ENCODE measurements around the gene CFAP251. TPM values are rescaled to one million over a fixed set of nuclear protein-coding genes. Genes with fewer than 3 reads are reported as not detected.

CFAP251 gene
- total and polyA plus RNA-seq, 2 of the 13 experiments (the other 11 are each of a cell fraction or from before 2014, with no cell fraction given) = 0.30 to 0.42 TPM

DNA sequence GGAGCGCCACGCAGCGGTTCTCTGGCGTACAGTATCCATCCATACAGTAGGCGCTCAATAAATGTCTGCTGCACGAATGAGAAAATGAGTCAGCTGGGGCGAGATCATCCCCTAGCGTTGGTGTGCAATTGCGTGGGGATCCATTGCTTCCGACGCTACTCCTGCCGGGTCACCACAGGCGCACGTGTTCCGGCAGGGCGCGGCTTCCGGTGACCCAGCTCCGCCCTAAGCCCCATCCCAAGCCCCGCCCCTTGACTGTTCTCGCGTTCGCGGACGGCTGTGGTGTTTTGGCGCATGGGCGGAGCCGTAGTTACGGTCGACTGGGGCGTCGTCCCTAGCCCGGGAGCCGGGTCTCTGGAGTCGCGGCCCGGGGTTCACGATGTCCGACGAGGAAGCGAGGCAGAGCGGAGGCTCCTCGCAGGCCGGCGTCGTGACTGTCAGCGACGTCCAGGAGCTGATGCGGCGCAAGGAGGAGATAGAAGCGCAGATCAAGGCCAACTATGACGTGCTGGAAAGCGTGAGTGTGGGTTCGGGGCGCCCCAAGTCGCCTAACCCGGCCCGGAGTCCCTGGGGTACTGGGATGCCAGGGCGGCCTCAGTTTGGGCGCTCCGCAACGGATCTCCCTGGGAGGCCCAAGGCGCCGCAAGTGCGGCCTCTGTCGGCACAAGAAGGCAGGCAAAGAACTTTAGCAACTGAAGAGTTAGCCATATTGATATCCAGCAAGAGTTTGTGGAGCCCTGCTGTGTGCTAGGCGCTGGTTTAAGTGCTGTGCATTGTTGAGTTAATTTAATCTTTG, 29.7 kb upstream of the CFAP251 start, which contains the start of gene PSMD9 (continued):
- TF ChIP-seq ARHGAP35 (CRISPR knock-in tag; IDR thresholded peaks at IDR 0.05; ENCODE audit: borderline replicate concordance) = peak; percentile 68; the same call in 1 of the 2 replicates
- no peak for TF ChIP-seq FOXA1 (IDR thresholded peaks at IDR 0.05)
- peak; percentile 28; the same call in 1 of the 2 replicates for TF ChIP-seq FOXA1 (CRISPR knock-in tag; IDR thresholded peaks at IDR 0.05)
- TF ChIP-seq, protein P1, sequence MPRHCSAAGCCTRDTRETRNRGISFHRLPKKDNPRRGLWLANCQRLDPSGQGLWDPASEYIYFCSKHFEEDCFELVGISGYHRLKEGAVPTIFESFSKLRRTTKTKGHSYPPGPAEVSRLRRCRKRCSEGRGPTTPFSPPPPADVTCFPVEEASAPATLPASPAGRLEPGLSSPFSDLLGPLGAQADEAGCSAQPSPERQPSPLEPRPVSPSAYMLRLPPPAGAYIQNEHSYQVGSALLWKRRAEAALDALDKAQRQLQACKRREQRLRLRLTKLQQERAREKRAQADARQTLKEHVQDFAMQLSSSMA (CRISPR knock-in tag; IDR thresholded peaks at IDR 0.05) = 0 out of 2 replicates have a peak, but pooled peaks have one; percentile 71
- peak; percentile 35; the same call in 1 of the 2 replicates for TF ChIP-seq HNF4G (IDR thresholded peaks at IDR 0.05; ENCODE audit: borderline replicate concordance, low read depth, low read length)
- no peak for TF ChIP-seq HNF4G (CRISPR knock-in tag; IDR thresholded peaks at IDR 0.05; ENCODE audit: borderline replicate concordance, low read depth)
- TF ChIP-seq ZNF776 (CRISPR knock-in tag; IDR thresholded peaks at IDR 0.05) = peak; percentile 69; the same call in 1 of the 2 replicates
- peak; percentile 38; the same call in 1 of the 2 replicates for TF ChIP-seq ZNF564 (CRISPR knock-in tag; IDR thresholded peaks at IDR 0.05)
- peak; percentile 80; the same call in 1 of the 2 replicates for TF ChIP-seq ZSCAN21 (CRISPR knock-in tag; IDR thresholded peaks at IDR 0.05; ENCODE audit: borderline replicate concordance)
- TF ChIP-seq, protein P2, sequence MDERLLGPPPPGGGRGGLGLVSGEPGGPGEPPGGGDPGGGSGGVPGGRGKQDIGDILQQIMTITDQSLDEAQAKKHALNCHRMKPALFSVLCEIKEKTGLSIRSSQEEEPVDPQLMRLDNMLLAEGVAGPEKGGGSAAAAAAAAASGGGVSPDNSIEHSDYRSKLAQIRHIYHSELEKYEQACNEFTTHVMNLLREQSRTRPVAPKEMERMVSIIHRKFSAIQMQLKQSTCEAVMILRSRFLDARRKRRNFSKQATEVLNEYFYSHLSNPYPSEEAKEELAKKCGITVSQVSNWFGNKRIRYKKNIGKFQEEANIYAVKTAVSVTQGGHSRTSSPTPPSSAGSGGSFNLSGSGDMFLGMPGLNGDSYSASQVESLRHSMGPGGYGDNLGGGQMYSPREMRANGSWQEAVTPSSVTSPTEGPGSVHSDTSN (CRISPR knock-in tag; IDR thresholded peaks at IDR 0.05) = no peak
- TF ChIP-seq ZNF251 (CRISPR knock-in tag; IDR thresholded peaks at IDR 0.05) = peak; percentile 62; the same call in 1 of the 2 replicates
- TF ChIP-seq, protein P3, sequence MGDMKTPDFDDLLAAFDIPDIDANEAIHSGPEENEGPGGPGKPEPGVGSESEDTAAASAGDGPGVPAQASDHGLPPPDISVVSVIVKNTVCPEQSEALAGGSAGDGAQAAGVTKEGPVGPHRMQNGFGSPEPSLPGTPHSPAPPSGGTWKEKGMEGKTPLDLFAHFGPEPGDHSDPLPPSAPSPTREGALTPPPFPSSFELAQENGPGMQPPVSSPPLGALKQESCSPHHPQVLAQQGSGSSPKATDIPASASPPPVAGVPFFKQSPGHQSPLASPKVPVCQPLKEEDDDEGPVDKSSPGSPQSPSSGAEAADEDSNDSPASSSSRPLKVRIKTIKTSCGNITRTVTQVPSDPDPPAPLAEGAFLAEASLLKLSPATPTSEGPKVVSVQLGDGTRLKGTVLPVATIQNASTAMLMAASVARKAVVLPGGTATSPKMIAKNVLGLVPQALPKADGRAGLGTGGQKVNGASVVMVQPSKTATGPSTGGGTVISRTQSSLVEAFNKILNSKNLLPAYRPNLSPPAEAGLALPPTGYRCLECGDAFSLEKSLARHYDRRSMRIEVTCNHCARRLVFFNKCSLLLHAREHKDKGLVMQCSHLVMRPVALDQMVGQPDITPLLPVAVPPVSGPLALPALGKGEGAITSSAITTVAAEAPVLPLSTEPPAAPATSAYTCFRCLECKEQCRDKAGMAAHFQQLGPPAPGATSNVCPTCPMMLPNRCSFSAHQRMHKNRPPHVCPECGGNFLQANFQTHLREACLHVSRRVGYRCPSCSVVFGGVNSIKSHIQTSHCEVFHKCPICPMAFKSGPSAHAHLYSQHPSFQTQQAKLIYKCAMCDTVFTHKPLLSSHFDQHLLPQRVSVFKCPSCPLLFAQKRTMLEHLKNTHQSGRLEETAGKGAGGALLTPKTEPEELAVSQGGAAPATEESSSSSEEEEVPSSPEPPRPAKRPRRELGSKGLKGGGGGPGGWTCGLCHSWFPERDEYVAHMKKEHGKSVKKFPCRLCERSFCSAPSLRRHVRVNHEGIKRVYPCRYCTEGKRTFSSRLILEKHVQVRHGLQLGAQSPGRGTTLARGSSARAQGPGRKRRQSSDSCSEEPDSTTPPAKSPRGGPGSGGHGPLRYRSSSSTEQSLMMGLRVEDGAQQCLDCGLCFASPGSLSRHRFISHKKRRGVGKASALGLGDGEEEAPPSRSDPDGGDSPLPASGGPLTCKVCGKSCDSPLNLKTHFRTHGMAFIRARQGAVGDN (CRISPR knock-in tag; IDR thresholded peaks at IDR 0.05) = peak; percentile 100
- peak; percentile 98; the same call in 1 of the 2 replicates for TF ChIP-seq KDM3A (CRISPR knock-in tag; IDR thresholded peaks at IDR 0.05; ENCODE audit: low read depth)
- no peak for TF ChIP-seq MAFF (IDR thresholded peaks at IDR 0.05; ENCODE audit: low read depth, low read length)
- TF ChIP-seq, protein P4, sequence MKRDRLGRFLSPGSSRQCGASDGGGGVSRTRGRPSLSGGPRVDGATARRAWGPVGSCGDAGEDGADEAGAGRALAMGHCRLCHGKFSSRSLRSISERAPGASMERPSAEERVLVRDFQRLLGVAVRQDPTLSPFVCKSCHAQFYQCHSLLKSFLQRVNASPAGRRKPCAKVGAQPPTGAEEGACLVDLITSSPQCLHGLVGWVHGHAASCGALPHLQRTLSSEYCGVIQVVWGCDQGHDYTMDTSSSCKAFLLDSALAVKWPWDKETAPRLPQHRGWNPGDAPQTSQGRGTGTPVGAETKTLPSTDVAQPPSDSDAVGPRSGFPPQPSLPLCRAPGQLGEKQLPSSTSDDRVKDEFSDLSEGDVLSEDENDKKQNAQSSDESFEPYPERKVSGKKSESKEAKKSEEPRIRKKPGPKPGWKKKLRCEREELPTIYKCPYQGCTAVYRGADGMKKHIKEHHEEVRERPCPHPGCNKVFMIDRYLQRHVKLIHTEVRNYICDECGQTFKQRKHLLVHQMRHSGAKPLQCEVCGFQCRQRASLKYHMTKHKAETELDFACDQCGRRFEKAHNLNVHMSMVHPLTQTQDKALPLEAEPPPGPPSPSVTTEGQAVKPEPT (CRISPR knock-in tag; IDR thresholded peaks at IDR 0.05; ENCODE audit: low read depth) = peak; percentile 88; the same call in 1 of the 2 replicates
- TF ChIP-seq GZF1 (CRISPR knock-in tag; IDR thresholded peaks at IDR 0.05) = peak; percentile 57; the same call in 1 of the 2 replicates
- peak; percentile 91; the same call in 1 of the 2 replicates for TF ChIP-seq ZFP36L1 (CRISPR knock-in tag; IDR thresholded peaks at IDR 0.05)
- peak; percentile 72 for TF ChIP-seq CEBPG (CRISPR knock-in tag; IDR thresholded peaks at IDR 0.05)
- TF ChIP-seq HDAC1 (CRISPR knock-in tag; IDR thresholded peaks at IDR 0.05) = peak; percentile 96
- TF ChIP-seq, protein P5, sequence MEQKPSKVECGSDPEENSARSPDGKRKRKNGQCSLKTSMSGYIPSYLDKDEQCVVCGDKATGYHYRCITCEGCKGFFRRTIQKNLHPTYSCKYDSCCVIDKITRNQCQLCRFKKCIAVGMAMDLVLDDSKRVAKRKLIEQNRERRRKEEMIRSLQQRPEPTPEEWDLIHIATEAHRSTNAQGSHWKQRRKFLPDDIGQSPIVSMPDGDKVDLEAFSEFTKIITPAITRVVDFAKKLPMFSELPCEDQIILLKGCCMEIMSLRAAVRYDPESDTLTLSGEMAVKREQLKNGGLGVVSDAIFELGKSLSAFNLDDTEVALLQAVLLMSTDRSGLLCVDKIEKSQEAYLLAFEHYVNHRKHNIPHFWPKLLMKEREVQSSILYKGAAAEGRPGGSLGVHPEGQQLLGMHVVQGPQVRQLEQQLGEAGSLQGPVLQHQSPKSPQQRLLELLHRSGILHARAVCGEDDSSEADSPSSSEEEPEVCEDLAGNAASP (CRISPR knock-in tag; IDR thresholded peaks at IDR 0.05; ENCODE audit: borderline replicate concordance) = peak; percentile 71; the same call in 1 of the 2 replicates
